SK-N-SH (cell line): ENCODE results near the gene CABP5. TPM values are rescaled to one million over a fixed set of nuclear protein-coding genes. Genes with fewer than 3 reads are reported as not detected.

ENCODE experiments used
- CTCF ChIA-PET: fragments of 300-600, 350-600 bp; formaldehyde crosslinking; extraction: SDS; loops from one replicate; lab custom pipeline; 2021; lab: Yijun Ruan, JAX
- POLR2A ChIA-PET: fragments of 350-600 bp; sonication (Branson Sonifier 250); formaldehyde crosslinking; extraction: SDS; loops from one replicate; lab custom pipeline; 2020; ENCODE audit warnings: antibody characterized with exemption, inconsistent platforms; lab: Yijun Ruan, JAX
- DNase-seq: peaks from one replicate; pipeline ENCODE4 v3.0.0; 2012
- H2AFZ ChIP-seq: fragments of 200-600 bp; sonication (generic); 2 replicates; pipeline ENCODE4 v1.8.1; 2016; ENCODE audit warnings: antibody characterized with exemption, mild to moderate bottlenecking, low read depth
- H3F3A ChIP-seq: fragments of 200-600 bp; sonication (generic); replicated peaks from 2 replicates; pipeline ENCODE3; 2016; ENCODE audit warnings: antibody characterized with exemption, mild to moderate bottlenecking; ENCODE audit not compliant: insufficient read depth
- H3K27ac ChIP-seq, 2 experiments: fragments of 200-500 bp in 1 of 2; fragments of 200-600 bp in 1 of 2; sonication (Bioruptor generic) in 1 of 2; sonication (generic), shearing (Covaris generic) in 1 of 2; 2 replicates each; pipeline versions ENCODE4 v1.5.1 to v1.6.1; 2014 to 2016; ENCODE audit warnings: low read depth in 2 of 2, inconsistent platforms in 1 of 2, low read length in 1 of 2, mild to moderate bottlenecking in 1 of 2, mixed read lengths in 1 of 2
- H3K27me3 ChIP-seq: fragments of 200-600 bp; sonication (generic), shearing (Covaris generic); 2 replicates; pipeline ENCODE4 v1.6.1; 2016; ENCODE audit warnings: mixed run types; ENCODE audit not compliant: insufficient read depth
- H3K36me3 ChIP-seq, 2 experiments: fragments of 200-500 bp in 1 of 2; fragments of 200-600 bp in 1 of 2; sonication (Bioruptor generic) in 1 of 2; sonication (generic) in 1 of 2; replicated peaks in 1 of 2; 2 replicates each; pipeline versions ENCODE3 to v1.5.1; 2014 to 2016; ENCODE audit warnings: low read length in 1 of 2, mild to moderate bottlenecking in 1 of 2; ENCODE audit not compliant: insufficient read depth in 2 of 2, control insufficient read depth in 1 of 2
- H3K4me1 ChIP-seq, 2 experiments: fragments of 200-500 bp in 1 of 2; fragments of 200-600 bp in 1 of 2; sonication (Bioruptor generic) in 1 of 2; sonication (generic), shearing (Covaris generic) in 1 of 2; 2 replicates each; pipeline versions ENCODE4 v1.5.1 to v1.6.1; 2014 to 2016; ENCODE audit warnings: low read depth in 1 of 2, low read length in 1 of 2, mixed run types in 1 of 2; ENCODE audit not compliant: insufficient read depth in 2 of 2, control insufficient read depth in 1 of 2
- H3K4me2 ChIP-seq: fragments of 200-600 bp; sonication (generic), shearing (Covaris generic); 2 replicates; pipeline ENCODE4 v1.6.1; 2017; ENCODE audit warnings: mixed run types
- H3K4me3 ChIP-seq, 2 experiments: fragments of 200-500 bp in 1 of 2; fragments of 200-600 bp in 1 of 2; sonication (Bioruptor generic) in 1 of 2; sonication (generic), shearing (Covaris generic) in 1 of 2; 2 replicates each; pipeline versions ENCODE4 v1.5.1 to v1.8.1; 2014 to 2016; ENCODE audit warnings: low read depth in 2 of 2, inconsistent platforms in 1 of 2, low read length in 1 of 2, mild to moderate bottlenecking in 1 of 2, mixed read lengths in 1 of 2, moderate library complexity in 1 of 2
- H3K79me2 ChIP-seq: fragments of 200-600 bp; sonication (generic); 2 replicates; pipeline ENCODE4 v1.8.1; 2017; ENCODE audit warnings: mild to moderate bottlenecking; ENCODE audit not compliant: insufficient read depth
- H3K9ac ChIP-seq: fragments of 200-600 bp; sonication (generic); 2 replicates; pipeline ENCODE4 v1.6.1; 2017; ENCODE audit warnings: mixed run types
- H3K9me2 ChIP-seq: fragments of 200-600 bp; sonication (generic); 2 replicates; pipeline ENCODE4 v1.6.1; 2017; ENCODE audit warnings: mixed run types
- H3K9me3 ChIP-seq: fragments of 200-600 bp; sonication (generic); 2 replicates; pipeline ENCODE4 v1.6.1; 2017; ENCODE audit warnings: mixed run types, mild to moderate bottlenecking, moderate library complexity
- H4K20me1 ChIP-seq: fragments of 200-600 bp; sonication (generic); 2 replicates; pipeline ENCODE4 v1.6.1; 2017; ENCODE audit warnings: mild to moderate bottlenecking, mixed run types; ENCODE audit not compliant: insufficient read depth
- EZH2phosphoT487 ChIP-seq: fragments of 200-600 bp; sonication (generic); IDR thresholded peaks from 2 replicates; pipeline ENCODE4 v1.6.1; 2017; ENCODE audit warnings: low read depth, mixed run types, mild to moderate bottlenecking, antibody characterized with exemption, moderate library complexity, borderline replicate concordance
- FOXJ3 ChIP-seq: sonication (generic); formaldehyde crosslinking; IDR thresholded peaks from 2 replicates; pipeline ENCODE4 v1.5.1; 2020; ENCODE audit warnings: mild to moderate bottlenecking, missing genetic modification reagents
- FOXM1 ChIP-seq: IDR thresholded peaks from 2 replicates; pipeline ENCODE4 v1.4.0; 2012; ENCODE audit warnings: low read depth, mild to moderate bottlenecking
- GABPA ChIP-seq: IDR thresholded peaks from 2 replicates; pipeline ENCODE4 v1.4.0; 2012; ENCODE audit warnings: low read depth, mild to moderate bottlenecking
- NRF1 ChIP-seq: IDR thresholded peaks from 2 replicates; pipeline ENCODE4 v1.6.1; 2012; ENCODE audit warnings: low read depth, mild to moderate bottlenecking, low read length
- POLR2AphosphoS5 ChIP-seq: IDR thresholded peaks from 2 replicates; pipeline ENCODE4 v1.6.1; 2012; ENCODE audit warnings: low read depth, low read length
- RAD21 ChIP-seq: IDR thresholded peaks from 2 replicates; pipeline ENCODE4 v1.6.1; 2012; ENCODE audit warnings: mild to moderate bottlenecking, low read length
- RCOR1 ChIP-seq: fragments of 150-350 bp; IDR thresholded peaks from 2 replicates; pipeline ENCODE4 v1.6.1; 2017; ENCODE audit warnings: antibody characterized with exemption, low read length
- RFX5 ChIP-seq: IDR thresholded peaks from 2 replicates; pipeline ENCODE4 v1.6.1; 2012; ENCODE audit warnings: mild to moderate bottlenecking, improper control_type of control experiment, low read length
- RXRA ChIP-seq: IDR thresholded peaks from 2 replicates; pipeline ENCODE4 v1.4.0; 2012; ENCODE audit warnings: low read depth, mild to moderate bottlenecking, borderline replicate concordance
- SMC3 ChIP-seq: IDR thresholded peaks from 2 replicates; pipeline ENCODE4 v1.6.1; 2012; ENCODE audit warnings: low read depth, low read length, improper control_type of control experiment
- WGBS: methylation state at CpG from one replicate; pipeline ENCODE4 v1.1.6; 2017; ENCODE audit warnings: low lambda C conversion rate; 5-methylcytosine and 5-hydroxymethylcytosine counted together
- polyA plus RNA-seq, 3 experiments: library from polyadenylated mRNA; depleted of rRNA; stranded (reverse); fragments of >200 nt; gene quantifications; 2 replicates each; pipeline ENCODE4 v1.2.3, GENCODE V29; 2012
- TF ChIP-seq, protein P1 (sequence below): fragments of 150-350 bp; IDR thresholded peaks from 2 replicates; pipeline ENCODE4 v1.6.1; 2017; ENCODE audit warnings: antibody characterized with exemption, low read length, low read depth, borderline replicate concordance
- TF ChIP-seq, protein P2 (sequence below): fragments of 150-350 bp; IDR thresholded peaks from 2 replicates; pipeline ENCODE4 v1.6.1; 2016; ENCODE audit warnings: mild to moderate bottlenecking, low read depth, low read length
- TF ChIP-seq, protein P3 (sequence below): IDR thresholded peaks from 2 replicates; pipeline ENCODE4 v1.4.0; 2012; ENCODE audit warnings: low read depth, borderline replicate concordance

Gene CABP5
- polyA plus RNA-seq, 1 of the 3 experiments (the other 2 are of a cell fraction): not detected

DNA sequence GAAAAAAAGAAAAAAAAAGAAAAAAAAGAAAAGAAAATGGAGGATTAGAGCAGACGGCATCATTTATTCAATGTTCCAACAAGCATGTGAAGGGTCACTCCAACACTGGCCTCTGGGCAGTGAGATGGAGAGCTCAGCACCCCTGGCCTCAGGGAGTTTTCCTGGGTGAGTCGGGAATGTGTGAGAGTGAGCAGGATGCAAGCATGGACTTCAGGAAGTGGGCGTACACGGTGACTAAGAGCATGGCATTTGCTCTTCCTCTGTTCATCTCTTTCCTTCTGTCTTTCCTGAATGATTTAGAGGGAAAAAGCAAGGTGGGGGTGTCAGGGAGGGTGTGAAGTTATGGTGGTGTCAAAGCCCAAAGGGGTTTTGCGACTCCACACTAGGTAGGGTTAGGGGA is 682 bp upstream of the CABP5 start:
- H3K27me3 ChIP-seq: peaks cover 24% of the 10 kb centered on the region
- DNase-seq: no peak
- TF ChIP-seq RFX5 (no peak), FOXM1 (no peak), RXRA (no peak), NRF1 (no peak), POLR2AphosphoS5 (no peak), RAD21 (no peak), GABPA (no peak), SMC3 (no peak), EZH2phosphoT487 (no peak), RCOR1 (no peak), FOXJ3 (no peak)
- TF ChIP-seq, protein P1, sequence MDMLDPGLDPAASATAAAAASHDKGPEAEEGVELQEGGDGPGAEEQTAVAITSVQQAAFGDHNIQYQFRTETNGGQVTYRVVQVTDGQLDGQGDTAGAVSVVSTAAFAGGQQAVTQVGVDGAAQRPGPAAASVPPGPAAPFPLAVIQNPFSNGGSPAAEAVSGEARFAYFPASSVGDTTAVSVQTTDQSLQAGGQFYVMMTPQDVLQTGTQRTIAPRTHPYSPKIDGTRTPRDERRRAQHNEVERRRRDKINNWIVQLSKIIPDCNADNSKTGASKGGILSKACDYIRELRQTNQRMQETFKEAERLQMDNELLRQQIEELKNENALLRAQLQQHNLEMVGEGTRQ: no peak
- TF ChIP-seq, protein P2, sequence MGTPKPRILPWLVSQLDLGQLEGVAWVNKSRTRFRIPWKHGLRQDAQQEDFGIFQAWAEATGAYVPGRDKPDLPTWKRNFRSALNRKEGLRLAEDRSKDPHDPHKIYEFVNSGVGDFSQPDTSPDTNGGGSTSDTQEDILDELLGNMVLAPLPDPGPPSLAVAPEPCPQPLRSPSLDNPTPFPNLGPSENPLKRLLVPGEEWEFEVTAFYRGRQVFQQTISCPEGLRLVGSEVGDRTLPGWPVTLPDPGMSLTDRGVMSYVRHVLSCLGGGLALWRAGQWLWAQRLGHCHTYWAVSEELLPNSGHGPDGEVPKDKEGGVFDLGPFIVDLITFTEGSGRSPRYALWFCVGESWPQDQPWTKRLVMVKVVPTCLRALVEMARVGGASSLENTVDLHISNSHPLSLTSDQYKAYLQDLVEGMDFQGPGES: no peak
- TF ChIP-seq, protein P3, sequence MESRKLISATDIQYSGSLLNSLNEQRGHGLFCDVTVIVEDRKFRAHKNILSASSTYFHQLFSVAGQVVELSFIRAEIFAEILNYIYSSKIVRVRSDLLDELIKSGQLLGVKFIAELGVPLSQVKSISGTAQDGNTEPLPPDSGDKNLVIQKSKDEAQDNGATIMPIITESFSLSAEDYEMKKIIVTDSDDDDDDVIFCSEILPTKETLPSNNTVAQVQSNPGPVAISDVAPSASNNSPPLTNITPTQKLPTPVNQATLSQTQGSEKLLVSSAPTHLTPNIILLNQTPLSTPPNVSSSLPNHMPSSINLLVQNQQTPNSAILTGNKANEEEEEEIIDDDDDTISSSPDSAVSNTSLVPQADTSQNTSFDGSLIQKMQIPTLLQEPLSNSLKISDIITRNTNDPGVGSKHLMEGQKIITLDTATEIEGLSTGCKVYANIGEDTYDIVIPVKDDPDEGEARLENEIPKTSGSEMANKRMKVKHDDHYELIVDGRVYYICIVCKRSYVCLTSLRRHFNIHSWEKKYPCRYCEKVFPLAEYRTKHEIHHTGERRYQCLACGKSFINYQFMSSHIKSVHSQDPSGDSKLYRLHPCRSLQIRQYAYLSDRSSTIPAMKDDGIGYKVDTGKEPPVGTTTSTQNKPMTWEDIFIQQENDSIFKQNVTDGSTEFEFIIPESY: no peak
- TF ChIP-seq, all 33 proteins: peak for 0
- H3K79me2 ChIP-seq: no peaks in the 10 kb centered on the region
- H3K4me2 ChIP-seq: no peak overlapping the region
- WGBS: 28% methylated on average over 5 of the region's 5 CpGs
- no peaks in the 10 kb centered on the region for H3K9me2 ChIP-seq
- H3K4me1 ChIP-seq: no peaks in the 10 kb centered on the region
- H4K20me1 ChIP-seq: no peaks in the 10 kb centered on the region
- no peak overlapping the region for H3K27ac ChIP-seq
- H3K36me3 ChIP-seq: no peaks in the 10 kb centered on the region
- no peaks in the 10 kb centered on the region for H3F3A ChIP-seq
- ChIA-PET CTCF (interaction anchor here (0.7 kb wide), 1 partner anchor 66 kb away, joined by 4 read pairs; the partner anchor contains the start of gene PLA2G4C), POLR2A (no interaction called here)
- no peaks in the 10 kb centered on the region for H3K9me3 ChIP-seq
- H2AFZ ChIP-seq: no peak overlapping the region
- no peak overlapping the region for H3K4me3 ChIP-seq
- no peak overlapping the region for H3K9ac ChIP-seq
